Stomach (tissue), 4 donors: Measurements from ENCODE around the gene ZC4H2.

Source experiments
- EP300 ChIP-seq: sonication (generic); formaldehyde crosslinking; IDR thresholded peaks from one replicate; pipeline ENCODE4 v1.6.1; 2017; ENCODE audit warnings: antibody characterized with exemption
- POLR2A ChIP-seq, 4 donors: fragments of 450-650 bp; IDR thresholded peaks; one replicate each; pipeline ENCODE4 v1.6.1; 2016; ENCODE audit warnings: antibody characterized with exemption in 4 of 4, control low read depth in 2 of 4, mild to moderate bottlenecking in 1 of 4, moderate library complexity in 1 of 4
- POLR2AphosphoS5 ChIP-seq, 3 donors: sonication (generic); formaldehyde crosslinking; IDR thresholded peaks; one replicate each; pipeline ENCODE4 v1.6.1; 2016; ENCODE audit warnings: antibody characterized with exemption in 3 of 3
- TF ChIP-seq, protein P1 (sequence below), 7 experiments: fragments of 450-650 bp in 4 of 7; fragments of 200-600 bp in 3 of 7; sonication (generic) in 3 of 7; IDR thresholded peaks; one replicate each; pipeline ENCODE4 v1.5.1; 2016 to 2019; ENCODE audit warnings: antibody characterized with exemption in 7 of 7, control low read depth in 2 of 7, mild to moderate bottlenecking in 1 of 7

DNA sequence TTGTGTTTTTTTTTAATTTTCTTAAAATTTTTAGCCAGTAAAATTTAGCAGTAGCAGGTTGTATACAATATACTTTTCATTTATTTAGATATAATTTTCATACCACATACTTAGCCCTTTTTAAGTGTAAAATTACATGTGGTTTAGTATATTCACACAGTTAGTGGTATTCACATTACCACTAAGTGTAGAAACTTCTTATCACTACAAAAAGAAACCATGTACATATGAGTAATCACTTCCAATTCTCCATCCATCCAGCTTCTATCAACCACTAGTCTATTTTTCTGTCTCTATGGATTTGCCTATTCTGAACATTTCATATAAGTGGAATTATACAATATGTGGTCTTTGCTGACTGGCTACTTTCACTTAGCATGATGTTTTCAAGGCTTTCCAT is 109.0 kb downstream of the ZC4H2 start:
- TF ChIP-seq POLR2AphosphoS5 (IDR thresholded peaks at IDR 0.05) (no peak), POLR2A (IDR thresholded peaks at IDR 0.05) (no peak), EP300 (no peak)
- TF ChIP-seq, protein P1, sequence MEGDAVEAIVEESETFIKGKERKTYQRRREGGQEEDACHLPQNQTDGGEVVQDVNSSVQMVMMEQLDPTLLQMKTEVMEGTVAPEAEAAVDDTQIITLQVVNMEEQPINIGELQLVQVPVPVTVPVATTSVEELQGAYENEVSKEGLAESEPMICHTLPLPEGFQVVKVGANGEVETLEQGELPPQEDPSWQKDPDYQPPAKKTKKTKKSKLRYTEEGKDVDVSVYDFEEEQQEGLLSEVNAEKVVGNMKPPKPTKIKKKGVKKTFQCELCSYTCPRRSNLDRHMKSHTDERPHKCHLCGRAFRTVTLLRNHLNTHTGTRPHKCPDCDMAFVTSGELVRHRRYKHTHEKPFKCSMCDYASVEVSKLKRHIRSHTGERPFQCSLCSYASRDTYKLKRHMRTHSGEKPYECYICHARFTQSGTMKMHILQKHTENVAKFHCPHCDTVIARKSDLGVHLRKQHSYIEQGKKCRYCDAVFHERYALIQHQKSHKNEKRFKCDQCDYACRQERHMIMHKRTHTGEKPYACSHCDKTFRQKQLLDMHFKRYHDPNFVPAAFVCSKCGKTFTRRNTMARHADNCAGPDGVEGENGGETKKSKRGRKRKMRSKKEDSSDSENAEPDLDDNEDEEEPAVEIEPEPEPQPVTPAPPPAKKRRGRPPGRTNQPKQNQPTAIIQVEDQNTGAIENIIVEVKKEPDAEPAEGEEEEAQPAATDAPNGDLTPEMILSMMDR (IDR thresholded peaks at IDR 0.05) = no peak
